Peyer's patch (tissue), 4 donors: ENCODE results near the gene RHOU. TPM values are rescaled to one million over a fixed set of nuclear protein-coding genes. Genes with fewer than 3 reads are reported as not detected.

Source experiments
- DNase-seq, 3 donors: peaks; one replicate each; pipeline ENCODE4 v3.0.0-alpha.2; 2017 to 2019
- H3K27ac ChIP-seq, 4 donors: fragments of 200-600 bp; sonication (generic); one replicate each; pipeline ENCODE4 v1.5.1; 2016 to 2019
- H3K27me3 ChIP-seq, 2 donors: fragments of 200-600 bp; sonication (generic); one replicate each; pipeline ENCODE4 v1.5.1; 2019
- H3K36me3 ChIP-seq, 3 donors: fragments of 200-600 bp; sonication (generic); one replicate each; pipeline ENCODE4 v1.5.1; 2016 to 2019
- H3K4me1 ChIP-seq, 4 donors: fragments of 200-600 bp; sonication (generic); one replicate each; pipeline ENCODE4 v1.5.1; 2016 to 2019
- H3K4me3 ChIP-seq, 4 donors: fragments of 200-600 bp; sonication (generic); 1 replicate in 3 of 4; 2 replicates in 1 of 4; pipeline ENCODE4 v1.5.1; 2016 to 2019; ENCODE audit warnings: mild to moderate bottlenecking in 1 of 4
- H3K9me3 ChIP-seq, 4 donors: fragments of 200-600 bp; sonication (generic); one replicate each; pipeline ENCODE4 v1.5.1; 2016 to 2019; ENCODE audit warnings: mild to moderate bottlenecking in 1 of 4
- POLR2A ChIP-seq, 2 donors: fragments of 450-650 bp; IDR thresholded peaks; one replicate each; pipeline ENCODE4 v1.5.1; 2017; ENCODE audit warnings: antibody characterized with exemption in 2 of 2, mild to moderate bottlenecking in 2 of 2, moderate library complexity in 2 of 2
- total RNA-seq, 4 donors: library from RNA; depleted of rRNA; stranded (reverse); fragments of >200 nt; gene quantifications; one replicate each; pipeline ENCODE4 v1.1.0, GENCODE V29; 2016
- TF ChIP-seq, protein P1 (sequence below), 6 experiments: fragments of 450-650 bp in 4 of 6; fragments of 200-600 bp in 2 of 6; sonication (generic) in 1 of 6; IDR thresholded peaks; one replicate each; pipeline ENCODE4 v1.5.1; 2017 to 2019; ENCODE audit warnings: antibody characterized with exemption in 6 of 6, mild to moderate bottlenecking in 3 of 6, moderate library complexity in 1 of 6

Gene RHOU
- total RNA-seq, 4 donors from 2014 or later: 14.0 to 62.0 (median 42.1) TPM

DNA sequence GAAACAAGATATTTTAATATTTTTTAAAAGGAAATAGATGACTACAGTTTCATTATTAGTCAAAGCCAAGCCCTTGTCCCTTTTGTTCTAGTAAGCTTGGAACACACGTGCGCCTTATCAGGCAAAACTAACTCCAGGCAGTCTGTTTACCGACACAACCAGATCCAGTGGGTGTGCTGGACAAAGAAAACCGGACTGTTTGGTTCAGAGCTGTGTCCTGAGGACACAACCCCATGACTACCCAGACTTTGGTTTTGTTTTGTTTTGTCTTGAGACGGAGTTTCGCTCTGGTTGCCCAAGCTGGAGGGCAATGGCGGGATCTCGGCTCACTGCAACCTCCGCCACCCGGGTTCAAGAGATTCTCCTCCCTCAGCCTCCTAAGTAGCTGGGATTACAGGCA, 13.9 kb upstream of the RHOU start:
- Histone ChIP-seq H3K27me3 (no peaks in the 10 kb centered on the region), H3K36me3 (no peaks in the 10 kb centered on the region), H3K4me1 (no peaks in the 10 kb centered on the region), H3K4me3 (no peak overlapping the region), H3K27ac (no peak overlapping the region), H3K9me3 (no peaks in the 10 kb centered on the region)
- DNase-seq: no peak
- TF ChIP-seq POLR2A (IDR thresholded peaks at IDR 0.05): no peak
- TF ChIP-seq, protein P1, sequence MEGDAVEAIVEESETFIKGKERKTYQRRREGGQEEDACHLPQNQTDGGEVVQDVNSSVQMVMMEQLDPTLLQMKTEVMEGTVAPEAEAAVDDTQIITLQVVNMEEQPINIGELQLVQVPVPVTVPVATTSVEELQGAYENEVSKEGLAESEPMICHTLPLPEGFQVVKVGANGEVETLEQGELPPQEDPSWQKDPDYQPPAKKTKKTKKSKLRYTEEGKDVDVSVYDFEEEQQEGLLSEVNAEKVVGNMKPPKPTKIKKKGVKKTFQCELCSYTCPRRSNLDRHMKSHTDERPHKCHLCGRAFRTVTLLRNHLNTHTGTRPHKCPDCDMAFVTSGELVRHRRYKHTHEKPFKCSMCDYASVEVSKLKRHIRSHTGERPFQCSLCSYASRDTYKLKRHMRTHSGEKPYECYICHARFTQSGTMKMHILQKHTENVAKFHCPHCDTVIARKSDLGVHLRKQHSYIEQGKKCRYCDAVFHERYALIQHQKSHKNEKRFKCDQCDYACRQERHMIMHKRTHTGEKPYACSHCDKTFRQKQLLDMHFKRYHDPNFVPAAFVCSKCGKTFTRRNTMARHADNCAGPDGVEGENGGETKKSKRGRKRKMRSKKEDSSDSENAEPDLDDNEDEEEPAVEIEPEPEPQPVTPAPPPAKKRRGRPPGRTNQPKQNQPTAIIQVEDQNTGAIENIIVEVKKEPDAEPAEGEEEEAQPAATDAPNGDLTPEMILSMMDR (IDR thresholded peaks at IDR 0.05): no peak

DNA sequence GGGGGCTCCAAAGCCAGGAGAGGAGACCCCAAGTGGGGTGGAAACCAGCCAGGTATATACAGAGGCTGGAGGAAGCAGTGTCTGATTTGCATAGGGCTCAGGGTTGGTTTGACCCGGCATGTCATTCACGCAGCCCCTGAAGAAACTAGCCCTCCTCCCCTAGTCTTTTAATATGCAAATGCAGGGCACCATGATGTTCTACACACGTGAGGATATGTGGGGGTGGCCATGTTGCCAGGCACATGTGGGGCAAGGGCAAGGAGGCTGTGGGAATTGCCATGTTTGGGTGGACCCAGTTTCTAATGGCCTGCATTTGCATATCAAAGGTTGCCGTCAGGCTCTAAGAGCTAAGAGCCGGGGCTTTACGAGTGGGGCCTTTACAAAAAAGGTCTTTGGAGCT, 12.0 kb upstream of the RHOU start:
- H3K27me3 ChIP-seq: peaks cover 0 to 3% of the 10 kb centered on the region in 2 donors
- no peak for TF ChIP-seq POLR2A (IDR thresholded peaks at IDR 0.05)
- TF ChIP-seq, protein P1 (IDR thresholded peaks at IDR 0.05): no peak
- H3K36me3 ChIP-seq: no peaks in the 10 kb centered on the region
- DNase-seq: no peak
- no peaks in the 10 kb centered on the region for H3K9me3 ChIP-seq
- H3K4me1 ChIP-seq: no peaks in the 10 kb centered on the region
- no peak overlapping the region for H3K4me3 ChIP-seq
- no peak overlapping the region for H3K27ac ChIP-seq

DNA sequence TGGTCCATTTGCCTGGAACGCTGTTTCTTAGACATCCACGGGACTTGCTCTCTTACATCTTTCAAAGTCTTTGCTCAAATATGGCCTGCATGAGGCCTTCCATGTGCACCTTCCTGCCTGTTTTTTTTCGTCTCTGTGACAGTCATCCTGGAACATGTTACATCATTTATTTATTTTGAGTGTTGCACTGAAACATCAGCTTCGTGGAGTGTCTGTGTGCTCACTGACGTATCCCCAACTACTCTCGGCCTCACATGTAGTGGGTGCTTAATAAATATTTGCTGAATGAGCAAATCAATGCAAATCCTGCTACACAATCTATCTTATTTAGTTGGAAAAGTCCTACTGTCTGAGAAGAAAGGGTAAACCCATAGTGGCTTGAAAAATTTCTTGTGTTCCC, 11.4 kb upstream of the RHOU start:
- Histone ChIP-seq H3K4me1 (no peaks in the 10 kb centered on the region), H3K27me3 (peaks cover 0 to 3% of the 10 kb centered on the region in 2 donors), H3K27ac (no peak overlapping the region), H3K9me3 (no peaks in the 10 kb centered on the region), H3K4me3 (no peak overlapping the region), H3K36me3 (no peaks in the 10 kb centered on the region)
- no peak for TF ChIP-seq POLR2A (IDR thresholded peaks at IDR 0.05)
- TF ChIP-seq, protein P1 (IDR thresholded peaks at IDR 0.05): no peak
- no peak for DNase-seq

DNA sequence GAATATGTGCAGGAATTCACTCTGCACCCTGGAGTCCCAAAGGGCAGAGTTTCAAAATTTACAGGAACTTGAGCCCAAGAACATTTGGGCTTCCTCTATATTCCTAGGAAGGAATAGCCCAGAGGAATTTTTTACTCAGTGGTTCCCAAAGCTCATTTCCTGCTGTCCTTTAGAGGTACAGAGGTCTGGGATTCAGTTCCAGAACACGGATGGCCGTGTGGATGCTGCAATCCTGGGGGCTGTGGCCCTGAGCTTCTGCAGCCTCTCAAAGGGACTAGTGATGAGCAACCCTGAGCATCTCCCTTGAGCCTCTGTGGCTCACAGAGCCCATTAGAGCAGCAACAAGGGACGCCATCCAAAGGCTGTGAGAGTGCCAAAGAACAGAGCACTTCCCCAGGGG, 10.1 kb upstream of the RHOU start:
- DNase-seq: no peak
- H3K27ac ChIP-seq: no peak overlapping the region
- H3K4me1 ChIP-seq: no peaks in the 10 kb centered on the region
- H3K9me3 ChIP-seq: no peaks in the 10 kb centered on the region
- no peak for TF ChIP-seq POLR2A (IDR thresholded peaks at IDR 0.05)
- TF ChIP-seq, protein P1 (IDR thresholded peaks at IDR 0.05): no peak
- H3K36me3 ChIP-seq: no peaks in the 10 kb centered on the region
- peaks cover 0 to 3% of the 10 kb centered on the region in 2 donors for H3K27me3 ChIP-seq
- no peak overlapping the region for H3K4me3 ChIP-seq

DNA sequence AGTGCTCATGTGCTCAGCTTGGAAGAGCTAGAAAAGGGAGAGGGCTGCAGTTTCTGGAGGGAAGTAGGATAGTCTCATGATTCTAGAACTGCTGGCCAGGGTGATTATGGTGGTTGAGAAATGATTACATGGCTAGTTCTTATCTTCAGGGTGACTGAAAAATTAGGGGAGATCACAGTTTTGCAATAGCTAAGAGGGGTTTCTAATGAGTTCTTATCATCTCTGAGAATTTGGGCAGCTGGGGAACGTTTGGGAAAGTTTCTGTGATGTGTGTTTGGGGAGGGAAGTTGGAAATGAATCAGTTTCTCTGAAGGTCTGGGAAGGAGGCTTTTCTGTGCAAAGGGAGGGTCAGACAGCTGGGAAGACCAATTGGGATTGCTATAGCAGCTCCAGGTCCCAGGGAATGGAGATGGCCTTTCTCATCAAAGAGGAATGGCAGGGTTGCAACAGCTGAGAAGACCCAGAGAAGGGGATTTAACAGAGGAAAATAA, 7.6 kb upstream of the RHOU start:
- no peak for DNase-seq
- Histone ChIP-seq H3K4me1 (no peaks in the 10 kb centered on the region), H3K4me3 (no peak overlapping the region)

More for the DNA sequence above, 7.6 kb upstream of the RHOU start:
- peaks cover 0 to 3% of the 10 kb centered on the region in 2 donors for H3K27me3 ChIP-seq
- no peaks in the 10 kb centered on the region for H3K36me3 ChIP-seq
- TF ChIP-seq POLR2A (IDR thresholded peaks at IDR 0.05): no peak
- TF ChIP-seq, protein P1 (IDR thresholded peaks at IDR 0.05): no peak
- no peaks in the 10 kb centered on the region for H3K9me3 ChIP-seq
- H3K27ac ChIP-seq: no peak overlapping the region
